PFSK-1 (cell line): ENCODE data around the gene SRPK1.

Experiments
- REST ChIP-seq, 2 experiments: IDR thresholded peaks; 2 replicates each; pipeline versions ENCODE4 v1.6.1 to v1.8.0; 2011 to 2012; ENCODE audit warnings: low read depth in 2 of 2, low read length in 2 of 2, control low read depth in 1 of 2, inconsistent platforms in 1 of 2, mild to moderate bottlenecking in 1 of 2, moderate library complexity in 1 of 2; ENCODE audit not compliant: insufficient read depth in 1 of 2
- TAF1 ChIP-seq: IDR thresholded peaks from 2 replicates; pipeline ENCODE4 v1.6.1; 2012; ENCODE audit warnings: low read length, control low read depth, borderline replicate concordance; ENCODE audit not compliant: insufficient read depth

GRCh38 chr6:35833536-35833935, 87.4 kb downstream of the SRPK1 start:
- TF ChIP-seq REST (IDR thresholded peaks at IDR 0.05; ENCODE audit: insufficient read depth in 1 of 2, low read depth in 2 of 2, low read length in 2 of 2) (no peak), TAF1 (no peak)
